ENCODE measurements around the gene CSMD2.

GRCh38 chr1:33586106-33586505 lies 578.9 kb downstream of the CSMD2 start:
- TF ChIP-seq CTCF (IDR thresholded peaks at IDR 0.05) (no peak), POLR2A (IDR thresholded peaks at IDR 0.05) (no peak)
